NCI-H1417 (cell line): ENCODE data around the gene LEAP2.

Source experiments
- DNase-seq, 3 experiments: peaks; one replicate each; lab custom pipeline; 2025; lab: John Stamatoyannopoulos, UW

LEAP2 gene, protein sequence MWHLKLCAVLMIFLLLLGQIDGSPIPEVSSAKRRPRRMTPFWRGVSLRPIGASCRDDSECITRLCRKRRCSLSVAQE

DNA sequence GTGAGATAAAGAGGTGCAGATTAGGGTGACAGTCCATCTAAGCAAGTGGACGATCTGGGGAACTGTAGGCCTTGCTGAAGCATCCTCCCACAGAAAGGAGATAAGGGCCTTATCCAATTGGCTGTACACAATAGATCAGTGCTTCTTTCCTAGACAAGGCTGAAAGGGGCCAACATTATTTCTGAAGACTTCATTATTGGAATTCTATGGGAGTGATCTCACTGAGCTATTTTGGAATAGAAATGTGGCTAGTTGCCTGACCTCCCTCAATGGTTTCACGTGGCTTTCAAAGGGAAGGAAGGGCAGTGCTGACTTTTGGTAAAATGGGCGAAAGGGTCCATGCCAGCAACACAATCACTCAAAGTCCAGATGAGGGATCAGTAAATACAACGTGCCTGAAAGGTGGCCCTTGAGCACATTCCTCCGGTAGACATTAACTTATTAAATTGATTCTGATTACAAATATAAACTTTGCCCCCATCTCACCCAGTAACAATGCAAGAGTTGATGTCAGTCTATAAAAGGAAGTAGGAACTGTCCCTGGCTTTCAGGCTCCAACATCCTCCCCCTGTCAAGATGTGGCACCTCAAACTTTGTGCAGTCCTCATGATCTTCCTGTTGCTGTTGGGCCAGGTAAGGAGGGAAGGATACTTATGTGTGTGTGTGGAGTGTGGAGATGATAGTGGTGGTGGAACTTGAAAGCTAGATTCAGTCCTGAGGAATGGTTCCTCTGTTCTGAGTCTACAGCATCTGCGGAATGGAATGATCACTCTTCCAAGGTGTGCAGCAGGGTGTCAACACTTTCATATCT lies at the start of gene LEAP2:
Gene LEAP2, plus strand, starts transcription at position 550 of the 811 bp plus-strand sequence. Its CDS starts 27 bp downstream, at position 577.
- no peak for DNase-seq

DNA sequence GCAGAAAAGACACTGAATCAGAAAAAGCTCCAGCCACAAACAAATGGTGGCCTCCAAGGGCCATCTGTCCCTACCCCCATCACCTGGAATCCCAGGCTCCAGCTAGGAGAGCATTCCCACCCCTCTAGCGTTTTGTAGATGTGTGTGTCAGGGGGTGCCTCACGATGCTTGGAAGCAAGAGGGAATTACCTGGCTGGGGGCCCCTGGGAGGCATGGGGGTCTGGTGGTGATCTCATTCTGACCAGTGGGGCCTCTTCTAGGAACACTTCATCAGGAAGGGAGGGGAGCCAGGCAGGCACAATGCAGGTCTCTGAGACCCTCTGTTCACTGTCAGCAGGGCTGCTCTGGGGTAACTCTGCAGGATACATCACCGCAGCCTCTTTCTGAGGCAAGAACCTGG lies 49.0 kb upstream of the LEAP2 start:
- DNase-seq: no peak

DNA sequence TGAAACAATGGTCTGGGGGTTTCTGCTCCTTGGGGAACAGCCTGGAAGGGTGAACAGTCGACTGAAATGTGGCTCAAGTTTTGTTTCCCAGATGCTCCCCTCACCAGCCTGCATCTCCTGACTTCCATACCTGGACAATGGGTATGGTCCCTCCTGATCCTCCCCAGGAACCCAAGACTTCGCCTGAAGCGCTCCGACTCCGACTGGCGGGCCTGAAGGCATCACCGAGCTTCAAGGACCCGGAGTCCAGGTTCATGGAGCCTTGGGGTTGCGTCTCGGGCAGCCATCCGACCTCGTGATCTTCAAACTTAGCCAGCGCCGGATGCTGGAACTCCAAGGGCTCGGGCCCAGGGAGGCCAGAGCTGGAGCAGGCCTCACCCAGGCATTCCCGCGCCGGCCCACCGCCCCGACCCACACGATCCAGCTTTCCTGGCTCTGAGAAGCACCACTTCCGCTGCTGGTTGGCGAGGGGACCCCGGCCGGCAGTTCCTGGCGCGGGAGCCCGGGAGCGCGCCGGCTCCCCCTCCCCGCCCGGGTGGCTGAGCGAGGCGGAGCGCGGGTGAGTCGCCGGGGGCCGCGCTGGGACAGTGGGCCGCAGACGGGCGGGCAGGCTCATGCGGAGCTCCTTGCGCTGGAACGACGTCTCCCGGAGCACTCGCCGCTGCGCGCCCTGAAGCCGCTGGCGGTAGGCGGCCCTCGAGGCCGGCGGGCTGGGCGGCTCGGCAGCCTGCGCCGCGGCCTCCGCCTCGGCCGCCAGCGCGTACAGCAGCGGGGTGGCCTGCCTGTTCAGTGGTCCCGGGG lies 48.2 kb upstream of the LEAP2 start:
- no peak for DNase-seq

DNA sequence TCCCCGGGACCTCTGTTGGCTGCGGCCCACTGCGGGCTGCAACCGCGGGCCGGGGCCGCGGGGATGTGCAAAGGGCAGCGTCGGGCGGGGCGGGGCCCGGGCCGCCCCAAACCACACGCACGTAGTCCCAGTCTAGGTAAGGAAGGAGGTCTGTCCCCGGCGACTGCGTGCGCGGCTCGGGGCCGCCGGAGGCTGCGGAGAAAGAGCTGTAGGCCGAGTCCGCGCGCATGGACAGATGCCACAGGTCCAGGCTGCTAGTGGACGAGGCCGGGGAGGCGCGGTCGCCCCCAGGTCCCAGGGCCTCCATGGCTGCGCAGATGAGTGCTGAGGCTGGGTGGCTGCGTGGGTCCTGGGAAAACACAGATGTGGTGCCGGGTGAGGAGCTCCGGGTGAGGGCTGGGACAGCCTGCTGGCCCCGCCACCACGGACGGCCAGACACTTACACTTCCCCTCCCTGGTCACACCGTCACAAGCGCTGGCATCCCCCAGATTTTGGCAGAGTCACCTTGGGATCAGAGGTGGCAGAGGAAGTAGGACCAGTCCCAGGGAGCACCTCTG lies 47.6 kb upstream of the LEAP2 start:
- DNase-seq: no peak

DNA sequence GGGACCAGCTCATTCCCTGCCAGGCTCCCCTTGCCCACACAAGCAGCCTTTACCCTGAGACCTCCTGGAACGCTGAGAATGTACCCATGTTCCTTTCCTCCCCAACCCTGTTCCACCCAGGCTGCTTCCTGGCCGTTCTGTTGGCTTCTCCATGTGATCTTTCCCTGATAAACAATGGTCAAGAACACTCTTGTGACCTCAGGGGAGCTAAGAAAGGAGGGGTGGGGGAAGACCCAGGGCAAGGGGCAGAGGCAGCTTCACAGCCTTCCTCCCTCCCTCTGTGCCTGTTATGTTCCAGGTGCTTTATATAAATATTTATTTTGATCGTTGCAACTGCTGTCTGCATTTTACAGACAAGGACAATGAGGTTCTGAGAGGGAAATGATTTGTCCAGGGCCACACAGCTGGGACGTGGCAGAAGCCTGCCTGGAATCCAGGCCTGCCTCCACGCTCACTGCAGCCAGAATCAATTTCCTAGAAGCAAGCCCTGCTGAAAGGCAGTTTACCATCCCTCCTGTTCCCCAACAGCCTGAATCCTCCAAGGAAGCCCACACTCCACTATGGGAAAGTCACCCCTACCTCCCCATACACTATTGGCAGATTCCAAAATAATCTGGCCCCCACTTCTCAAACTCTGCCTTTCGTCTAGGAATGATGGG lies 46.9 kb upstream of the LEAP2 start:
- no peak for DNase-seq

DNA sequence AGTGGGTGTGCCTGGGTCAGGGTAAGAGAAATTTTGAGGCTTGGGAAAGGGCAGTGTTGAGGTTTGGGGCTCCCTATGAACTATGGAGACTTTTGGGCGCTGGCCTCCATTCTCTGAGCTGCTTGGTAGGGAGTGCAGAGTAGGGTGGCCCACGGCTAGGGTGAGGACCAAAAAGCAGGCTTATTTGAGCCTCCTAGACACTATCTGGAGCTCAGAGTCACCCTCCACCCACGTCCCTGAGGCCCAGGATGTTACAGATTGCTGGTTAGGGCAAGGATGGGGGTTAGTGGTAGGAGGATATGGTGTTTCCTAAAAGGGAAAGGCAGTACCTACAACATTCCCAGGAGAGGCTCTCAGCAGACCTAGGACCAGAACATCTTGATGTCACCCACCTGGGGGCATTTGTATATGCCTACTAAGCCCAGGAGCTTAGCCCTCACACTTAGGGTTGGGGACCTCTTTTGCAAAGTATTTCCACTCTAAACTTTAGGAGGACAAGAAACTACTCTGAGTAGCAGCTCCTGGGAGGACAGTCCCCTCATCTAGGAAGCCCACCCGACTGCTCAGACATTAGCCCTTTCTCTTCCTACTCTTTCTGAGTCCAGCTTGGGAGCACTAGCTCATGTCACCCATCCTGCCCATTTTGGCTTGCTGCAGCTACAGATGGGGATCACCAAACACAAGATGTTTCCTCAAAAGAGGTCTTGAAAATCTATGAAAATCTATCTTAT lies 45.4 kb upstream of the LEAP2 start:
- DNase-seq: no peak

DNA sequence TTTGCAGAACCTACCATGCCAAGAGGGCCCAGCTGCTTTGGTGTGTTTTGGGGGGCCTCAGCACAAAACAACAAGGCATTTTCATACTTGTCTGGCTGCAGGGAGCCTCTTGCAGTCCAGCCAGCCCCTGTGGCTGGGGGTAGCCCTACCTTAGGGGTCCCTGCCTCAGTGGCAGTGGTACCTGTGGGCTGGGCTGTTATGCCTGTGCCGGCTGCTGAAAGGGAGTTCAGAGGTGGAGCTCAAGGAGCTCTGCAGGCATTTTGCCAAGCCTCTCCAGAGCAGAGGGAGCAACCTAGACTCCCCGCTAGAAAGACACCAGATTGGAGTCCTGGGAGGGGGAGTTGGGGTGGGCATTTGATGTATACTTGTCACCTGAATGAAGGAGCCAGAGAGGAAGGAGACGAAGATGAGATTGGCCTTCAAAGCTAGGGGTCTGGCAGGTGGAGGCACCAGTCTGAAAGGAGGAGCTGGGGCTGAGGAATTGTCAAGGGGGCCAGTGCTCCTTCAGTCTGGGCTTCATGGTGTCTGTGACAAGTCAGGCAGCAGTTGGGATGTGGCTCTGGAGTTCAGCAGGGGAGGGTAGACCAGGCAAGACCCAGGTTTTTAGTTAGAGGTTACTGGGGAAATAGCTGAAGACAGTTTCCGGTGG lies 44.5 kb upstream of the LEAP2 start:
- DNase-seq: no peak

DNA sequence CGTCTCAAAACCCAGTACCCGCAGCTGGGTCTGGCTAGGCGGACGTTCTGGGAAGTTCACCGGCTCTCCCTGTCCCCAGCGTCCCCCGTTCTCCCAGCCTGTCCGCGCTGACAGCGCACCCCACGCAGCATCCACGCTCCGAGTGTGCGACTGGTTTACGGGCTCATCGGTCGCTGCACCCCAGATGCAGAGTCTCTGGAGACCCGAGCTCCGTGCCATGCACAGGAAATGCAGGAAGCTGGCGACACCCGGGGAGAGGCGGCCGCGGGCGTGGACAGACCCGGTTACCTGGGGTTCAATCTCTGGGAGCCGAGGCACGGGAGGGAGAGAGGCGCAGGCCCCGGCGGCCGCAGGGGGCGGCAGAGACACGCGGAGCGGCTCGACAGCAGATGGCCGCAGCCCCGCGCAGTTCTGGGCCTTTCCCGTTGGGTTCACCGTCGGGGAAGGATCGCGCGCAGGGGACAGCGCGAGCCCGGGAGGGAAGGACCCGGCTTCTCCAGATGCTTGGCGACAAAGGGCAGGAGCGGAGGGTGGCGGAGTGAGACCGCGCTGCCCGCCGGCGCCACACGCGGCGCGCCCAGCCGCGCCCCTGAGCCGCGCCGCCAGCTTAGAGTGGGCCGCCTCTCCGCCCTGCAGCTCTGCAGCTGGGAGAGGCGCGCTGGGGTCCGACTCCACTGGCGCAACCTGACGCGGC lies 43.6 kb upstream of the LEAP2 start:
- peak; percentile 71 to 84 (median 77) for DNase-seq

DNA sequence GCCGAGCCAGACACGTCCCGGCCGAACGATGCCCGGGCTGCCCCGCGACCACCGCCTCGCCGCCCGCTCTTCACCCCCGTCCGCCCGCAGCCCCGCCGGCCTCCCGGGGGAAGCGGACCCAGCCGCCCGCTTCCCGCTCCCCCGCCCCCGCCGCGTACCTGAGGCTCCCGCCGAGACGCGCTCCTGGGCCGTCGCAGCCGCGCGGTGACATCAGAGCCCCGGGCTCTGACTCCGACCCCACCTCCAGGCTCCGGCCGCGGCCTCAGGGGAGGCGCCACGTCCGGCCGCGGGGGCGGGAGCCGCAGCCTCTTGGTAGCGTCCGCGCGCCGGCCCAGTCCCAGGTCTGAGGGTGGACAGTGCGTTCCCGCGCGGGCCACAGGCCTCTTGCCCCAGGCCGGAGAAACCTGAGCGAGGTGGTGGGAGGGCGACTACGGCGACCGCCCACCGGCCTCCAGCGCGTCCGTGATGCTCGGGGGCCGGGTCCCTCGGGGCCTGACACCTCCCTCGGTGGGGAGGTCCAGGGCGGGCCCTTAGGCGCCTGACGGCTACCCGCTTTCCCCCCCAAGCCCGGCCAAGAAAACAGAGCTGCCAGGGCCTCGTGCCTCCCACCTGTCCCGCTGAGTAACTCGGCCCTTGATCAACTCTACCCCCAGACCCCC lies 42.9 kb upstream of the LEAP2 start, which contains the start of gene SHROOM1:
Gene SHROOM1, minus strand, starts transcription at position 212 of the 659 bp plus-strand sequence. CDS start 4,507 bp downstream, outside the sequence.
- peak; percentile 44 to 78 (median 70) for DNase-seq

DNA sequence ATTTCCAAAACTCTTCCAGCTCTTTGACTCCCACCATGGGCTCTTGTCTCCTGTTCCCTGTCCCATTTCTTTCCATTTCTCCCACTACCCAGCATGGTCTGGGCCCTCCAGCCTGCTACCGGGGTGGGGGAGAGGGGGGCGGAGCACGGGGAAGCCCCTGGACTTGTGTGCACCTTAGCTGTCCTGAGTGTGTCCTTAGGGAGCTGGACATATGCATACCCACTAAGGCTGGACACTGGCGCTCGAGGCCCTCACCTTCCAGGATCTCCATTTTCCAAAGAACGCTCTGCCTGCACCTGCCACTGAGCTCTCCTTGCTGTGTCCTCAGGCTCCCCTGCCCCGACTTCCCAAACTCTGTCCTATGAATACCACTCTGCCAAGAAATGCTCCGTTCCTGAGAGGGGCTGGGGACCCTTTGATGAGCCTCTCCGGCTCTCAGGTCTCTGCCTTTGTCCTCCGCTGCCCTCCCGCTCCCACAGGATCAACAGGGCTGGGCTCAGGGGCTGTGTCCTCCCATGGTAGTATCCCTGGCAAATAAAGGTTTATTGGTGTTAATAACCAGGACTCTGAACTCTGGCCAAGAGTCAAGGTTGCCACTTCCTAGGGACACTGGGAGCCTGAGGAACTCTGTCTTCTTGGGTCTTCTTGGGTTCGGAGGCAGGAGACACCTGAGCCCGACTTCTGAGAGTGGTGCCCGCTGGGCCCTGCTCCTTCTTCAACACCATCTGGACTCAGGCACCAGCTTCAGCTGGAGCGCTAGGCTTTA lies 42.2 kb upstream of the LEAP2 start:
- no peak for DNase-seq

DNA sequence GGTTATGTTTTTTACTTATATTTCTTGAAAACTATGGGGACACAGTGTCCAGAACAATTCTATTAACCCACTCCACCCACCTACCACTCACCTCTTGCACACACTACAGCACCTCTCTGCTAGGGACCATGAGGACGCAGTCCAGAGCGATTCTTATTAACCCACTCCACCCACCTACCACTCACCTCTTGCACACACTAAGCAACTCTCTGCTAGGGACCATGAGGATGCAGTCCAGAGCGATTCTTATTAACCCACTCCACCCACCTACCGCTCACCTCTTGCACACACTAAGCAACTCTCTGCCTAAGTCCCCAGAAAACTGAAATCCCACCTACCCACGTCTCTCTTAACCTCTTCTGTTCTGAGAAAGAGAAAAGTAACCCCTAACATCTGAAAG lies 40.9 kb upstream of the LEAP2 start:
- no peak for DNase-seq

DNA sequence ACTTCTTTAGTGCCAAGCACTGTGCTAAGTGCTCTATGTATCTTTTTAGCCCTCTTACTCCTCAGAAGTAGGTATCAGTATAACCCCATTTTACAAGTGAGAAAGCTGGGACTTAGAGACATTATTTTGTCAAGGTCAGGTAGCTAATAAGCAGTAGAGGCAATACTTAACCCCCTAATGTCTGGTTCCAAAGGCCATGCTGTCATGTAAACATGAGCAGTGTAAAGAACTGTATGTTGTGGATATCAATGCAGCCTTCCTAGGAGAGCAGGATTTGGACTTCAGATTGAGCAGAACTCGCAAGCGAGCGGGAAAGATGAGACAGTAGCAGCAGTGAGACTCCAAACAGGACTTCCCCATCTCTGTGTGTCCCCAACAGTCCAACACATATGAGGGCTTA lies 39.4 kb upstream of the LEAP2 start:
- DNase-seq: no peak

DNA sequence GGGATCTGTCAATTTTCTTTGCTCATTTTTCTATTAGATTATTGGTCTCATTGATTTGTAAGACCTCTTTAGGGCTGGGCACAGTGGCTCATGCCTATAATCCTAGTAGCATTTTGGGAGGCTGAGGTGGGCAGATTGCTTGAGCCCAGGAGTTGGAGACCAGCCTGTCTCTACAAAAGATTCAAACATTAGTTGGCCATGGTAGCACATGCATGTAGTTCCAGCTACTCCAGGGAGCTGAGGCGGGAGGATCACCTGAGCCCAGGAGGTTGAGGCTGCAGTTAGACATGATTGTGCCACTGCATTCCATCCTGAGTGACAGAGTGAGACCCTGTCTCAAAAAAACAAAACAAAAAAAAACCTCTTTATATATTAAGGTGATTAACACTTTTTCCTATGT lies 36.6 kb upstream of the LEAP2 start:
- DNase-seq: no peak

DNA sequence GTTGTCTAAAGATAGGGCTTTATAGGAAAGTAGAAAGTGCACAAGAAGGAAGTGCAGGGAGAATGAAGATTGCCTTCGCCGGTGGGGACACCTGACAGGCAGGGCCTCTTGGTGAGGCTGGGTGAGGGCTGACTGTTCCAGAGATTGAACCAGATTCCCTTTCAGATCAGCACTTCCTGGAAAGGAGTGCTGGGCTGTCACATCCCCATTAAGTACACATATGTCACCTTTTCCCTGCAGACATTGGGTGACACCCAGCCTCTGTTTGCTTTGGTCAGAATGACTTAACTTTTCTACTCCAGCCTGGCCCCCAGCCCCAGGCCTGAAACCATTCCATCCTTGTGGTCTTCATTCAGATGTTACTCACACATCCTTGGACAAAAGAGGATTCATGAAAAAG lies 35.6 kb upstream of the LEAP2 start:
- no peak for DNase-seq

DNA sequence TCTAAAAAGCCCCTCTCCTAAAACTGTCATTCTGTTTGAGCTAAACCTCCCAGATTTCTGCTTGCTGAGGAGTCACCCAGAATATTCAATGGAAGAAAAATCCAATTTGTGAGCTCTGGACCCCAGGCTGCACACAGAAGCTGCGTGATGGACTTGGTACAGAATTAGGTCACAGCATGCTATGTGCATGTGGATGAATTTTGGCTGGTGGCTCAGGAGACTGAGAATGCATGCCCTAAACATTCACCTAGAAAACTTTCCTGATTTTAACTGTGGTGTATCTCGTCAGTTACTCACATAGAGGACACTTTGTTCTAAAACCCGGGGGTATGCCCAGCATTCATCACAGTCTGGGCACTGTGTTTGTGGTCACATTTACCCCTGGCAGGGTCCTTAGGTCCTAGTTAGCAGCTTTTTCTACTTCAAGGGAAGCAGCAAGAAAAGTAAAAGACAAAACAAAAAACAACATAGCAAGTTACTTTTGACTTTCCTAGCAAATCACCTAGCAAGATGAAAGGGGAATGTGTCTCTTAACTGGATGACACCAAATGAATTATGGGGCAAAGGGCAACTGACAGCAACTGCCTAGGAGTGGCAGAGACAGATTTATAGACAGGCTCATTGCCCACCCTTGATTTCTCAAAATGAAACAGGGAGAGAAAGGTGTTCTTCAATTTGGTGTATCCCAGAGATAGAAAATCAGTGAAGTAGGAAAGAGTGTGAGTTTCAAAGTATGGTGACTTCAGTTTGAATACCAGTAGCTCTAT lies 34.8 kb upstream of the LEAP2 start:
- no peak for DNase-seq

DNA sequence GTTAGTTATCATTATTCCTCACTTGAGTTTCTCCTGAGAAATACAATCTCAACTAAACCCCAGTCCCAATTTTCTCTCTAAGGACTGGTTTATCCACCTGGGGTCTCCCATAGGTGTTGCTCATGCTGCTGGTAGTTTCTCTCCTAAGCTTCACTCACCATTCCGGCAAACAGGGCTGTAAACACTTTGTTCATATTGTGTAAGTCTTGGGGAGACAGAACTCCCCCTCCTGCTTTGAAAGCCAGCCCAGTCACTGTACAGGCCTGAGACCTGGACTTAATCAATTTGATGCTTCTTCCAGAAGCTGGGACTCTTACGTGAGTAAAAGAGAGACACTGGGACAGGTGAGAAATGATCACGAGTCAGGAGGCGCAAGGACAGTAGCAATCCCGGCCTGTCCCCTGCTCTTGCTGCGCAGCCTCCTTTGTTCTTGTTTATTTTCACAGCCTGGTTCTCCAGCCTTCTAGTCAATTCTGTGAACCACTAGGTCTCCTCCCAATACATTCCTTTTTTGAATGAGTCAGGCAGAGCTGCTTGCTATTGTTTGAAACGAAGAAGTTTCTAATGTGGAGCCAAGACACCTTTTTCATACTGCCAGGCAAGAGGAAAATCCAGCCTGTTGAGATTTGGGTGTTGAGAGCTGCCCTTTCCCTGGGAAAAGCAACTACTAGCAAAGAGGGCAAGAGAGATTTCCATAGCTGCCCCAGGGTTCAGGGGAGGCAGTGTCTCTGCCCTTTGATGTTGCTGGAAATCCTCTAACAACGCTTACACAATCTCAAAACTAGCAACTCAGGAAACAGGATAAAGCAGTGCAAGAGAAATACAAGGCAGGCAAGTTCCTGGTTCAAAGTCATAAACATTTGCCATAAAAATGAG lies 33.8 kb upstream of the LEAP2 start:
- no peak for DNase-seq

DNA sequence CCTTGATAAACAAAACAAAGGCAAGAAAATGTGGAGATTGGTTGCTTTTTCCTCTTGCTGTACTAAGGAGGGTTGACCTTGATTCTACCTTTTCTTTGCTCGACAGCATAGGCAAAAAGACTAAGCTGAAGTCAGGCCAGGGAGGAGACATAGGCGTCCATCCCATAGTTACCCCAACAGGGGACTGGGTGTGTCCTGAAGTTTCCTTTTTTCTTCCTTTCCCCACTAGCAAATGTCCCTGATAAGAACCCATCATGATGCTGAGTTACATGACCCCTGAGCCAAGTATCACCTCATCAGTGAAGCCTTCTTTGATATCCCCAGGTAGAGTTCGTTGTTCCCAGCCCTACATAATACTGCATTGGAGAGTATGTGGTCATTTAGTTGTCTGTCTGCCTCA lies 33.2 kb upstream of the LEAP2 start:
- DNase-seq: no peak
